Mucosa of rectum (tissue), 2 donors: ENCODE measurements around the gene TMEM270.

Source experiments
- H3K27ac ChIP-seq, 2 donors: one replicate each; pipeline ENCODE4 v1.7.0; 2013; ENCODE audit warnings: inconsistent platforms in 2 of 2, low read depth in 2 of 2, low read length in 2 of 2
- H3K27me3 ChIP-seq, 2 donors: one replicate each; pipeline ENCODE4 v1.7.0; 2013; ENCODE audit warnings: low read length in 2 of 2; ENCODE audit not compliant: control insufficient read depth in 2 of 2, insufficient read depth in 2 of 2
- H3K36me3 ChIP-seq, 2 donors: one replicate each; pipeline ENCODE4 v1.7.0; 2013; ENCODE audit warnings: low read length in 2 of 2; ENCODE audit not compliant: control insufficient read depth in 2 of 2, insufficient read depth in 2 of 2
- H3K4me1 ChIP-seq, 2 donors: one replicate each; pipeline ENCODE4 v1.7.0; 2013; ENCODE audit warnings: low read length in 2 of 2, mild to moderate bottlenecking in 1 of 2; ENCODE audit not compliant: control insufficient read depth in 2 of 2, insufficient read depth in 2 of 2
- H3K4me3 ChIP-seq, 2 donors: one replicate each; pipeline ENCODE4 v1.7.0; 2013; ENCODE audit warnings: low read length in 2 of 2
- H3K9ac ChIP-seq, 2 donors: one replicate each; pipeline ENCODE4 v1.7.0; 2013; ENCODE audit warnings: low read length in 2 of 2, low read depth in 1 of 2, mild to moderate bottlenecking in 1 of 2
- H3K9me3 ChIP-seq, 2 donors: one replicate each; pipeline ENCODE4 v1.7.0; 2013; ENCODE audit warnings: low read length in 2 of 2; ENCODE audit not compliant: control insufficient read depth in 2 of 2
- donor health status: healthy.
- donor health status: Normal muscosa, but diverticular disease.

Gene TMEM270

GRCh38 chr7:73894733-73895551 lies 34.0 kb downstream of the TMEM270 start:
- Histone ChIP-seq H3K9me3 (no peaks in the 10 kb centered on the region), H3K27ac (no peak overlapping the region), H3K27me3 (peaks cover 0 to 4% of the 10 kb centered on the region in 2 donors), H3K4me3 (no peak overlapping the region), H3K4me1 (peaks cover 0 to 4% of the 10 kb centered on the region in 2 donors), H3K36me3 (no peaks in the 10 kb centered on the region), H3K9ac (no peak overlapping the region)

- Histone ChIP-seq H3K4me1 (peaks cover 0 to 6% of the 10 kb centered on the region in 2 donors), H3K27me3 (peaks cover 0 to 4% of the 10 kb centered on the region in 2 donors), H3K4me3 (no peak overlapping the region), H3K27ac (no peak overlapping the region), H3K36me3 (no peaks in the 10 kb centered on the region), H3K9me3 (no peaks in the 10 kb centered on the region), H3K9ac (no peak overlapping the region)
These were observed 34.7 kb downstream of the TMEM270 start for GRCh38 chr7:73895626-73896025.

GRCh38 chr7:73896454-73896853 lies 35.5 kb downstream of the TMEM270 start:
- Histone ChIP-seq H3K9me3 (no peaks in the 10 kb centered on the region), H3K4me1 (peaks cover 0 to 6% of the 10 kb centered on the region in 2 donors), H3K4me3 (no peak overlapping the region), H3K36me3 (no peaks in the 10 kb centered on the region), H3K9ac (no peak overlapping the region), H3K27ac (no peak overlapping the region), H3K27me3 (peaks cover 0 to 4% of the 10 kb centered on the region in 2 donors)

GRCh38 chr7:73899731-73900142 lies 38.8 kb downstream of the TMEM270 start:
- Histone ChIP-seq H3K27me3 (no peaks in the 10 kb centered on the region), H3K9me3 (no peaks in the 10 kb centered on the region), H3K4me3 (no peak overlapping the region), H3K9ac (no peak overlapping the region), H3K27ac (peak overlapping the region; percentile 38 to 42), H3K4me1 (peaks cover 0 to 2% of the 10 kb centered on the region in 2 donors), H3K36me3 (no peaks in the 10 kb centered on the region)

GRCh38 chr7:73900286-73900685 lies 39.3 kb downstream of the TMEM270 start:
- peaks cover 0 to 2% of the 10 kb centered on the region in 2 donors for H3K4me1 ChIP-seq
- H3K27ac ChIP-seq: peak overlapping the region; percentile 38 to 42
- H3K4me3 ChIP-seq: no peak overlapping the region
- no peaks in the 10 kb centered on the region for H3K36me3 ChIP-seq
- no peaks in the 10 kb centered on the region for H3K9me3 ChIP-seq
- no peak overlapping the region for H3K9ac ChIP-seq
- no peaks in the 10 kb centered on the region for H3K27me3 ChIP-seq

GRCh38 chr7:73901231-73901822 lies 40.4 kb downstream of the TMEM270 start:
- no peaks in the 10 kb centered on the region for H3K9me3 ChIP-seq
- no peak overlapping the region for H3K4me3 ChIP-seq
- H3K27me3 ChIP-seq: no peaks in the 10 kb centered on the region

GRCh38 chr7:73901823-73902597 lies 41.1 kb downstream of the TMEM270 start:
- Histone ChIP-seq H3K27ac (no peak overlapping the region), H3K9me3 (no peaks in the 10 kb centered on the region), H3K4me1 (peaks cover 0 to 2% of the 10 kb centered on the region in 2 donors), H3K4me3 (no peak overlapping the region), H3K36me3 (no peaks in the 10 kb centered on the region), H3K27me3 (no peaks in the 10 kb centered on the region), H3K9ac (no peak overlapping the region)

More at GRCh38 chr7:73901231-73901822, 40.4 kb downstream of the TMEM270 start:
- Histone ChIP-seq H3K4me1 (peaks cover 0 to 2% of the 10 kb centered on the region in 2 donors), H3K9ac (no peak overlapping the region), H3K27ac (no peak overlapping the region), H3K36me3 (no peaks in the 10 kb centered on the region)

- Histone ChIP-seq H3K4me1 (peaks cover 0 to 2% of the 10 kb centered on the region in 2 donors), H3K4me3 (no peak overlapping the region), H3K9me3 (no peaks in the 10 kb centered on the region), H3K36me3 (no peaks in the 10 kb centered on the region), H3K9ac (no peak overlapping the region), H3K27me3 (no peaks in the 10 kb centered on the region), H3K27ac (no peak overlapping the region)
These were observed 42.6 kb downstream of the TMEM270 start for GRCh38 chr7:73903321-73904218.

GRCh38 chr7:73904219-73905137 lies 43.5 kb downstream of the TMEM270 start:
- H3K4me3 ChIP-seq: no peak overlapping the region
- H3K27ac ChIP-seq: no peak overlapping the region
- H3K36me3 ChIP-seq: no peaks in the 10 kb centered on the region
- H3K4me1 ChIP-seq: peaks cover 0 to 2% of the 10 kb centered on the region in 2 donors
- no peaks in the 10 kb centered on the region for H3K9me3 ChIP-seq
- no peaks in the 10 kb centered on the region for H3K27me3 ChIP-seq
- no peak overlapping the region for H3K9ac ChIP-seq
